Stimulated activated CD8-positive, alpha-beta memory T cell treated with anti-CD3 and anti-CD28 coated beads, Interleukin-15, amount 100 ng/mL, for 1 hour (primary cell): Measurements from ENCODE around the gene CEP44.
"Not testable (repeated sequence)": the region's sequence is repeated elsewhere in the genome, so short reads cannot be mapped to it uniquely, and the experiment has no call there.

Experiments
- DNase-seq: peaks from one replicate; pipeline ENCODE4 v3.0.0-alpha.2; 2020; ENCODE audit warnings: low read depth

Gene CEP44

DNA sequence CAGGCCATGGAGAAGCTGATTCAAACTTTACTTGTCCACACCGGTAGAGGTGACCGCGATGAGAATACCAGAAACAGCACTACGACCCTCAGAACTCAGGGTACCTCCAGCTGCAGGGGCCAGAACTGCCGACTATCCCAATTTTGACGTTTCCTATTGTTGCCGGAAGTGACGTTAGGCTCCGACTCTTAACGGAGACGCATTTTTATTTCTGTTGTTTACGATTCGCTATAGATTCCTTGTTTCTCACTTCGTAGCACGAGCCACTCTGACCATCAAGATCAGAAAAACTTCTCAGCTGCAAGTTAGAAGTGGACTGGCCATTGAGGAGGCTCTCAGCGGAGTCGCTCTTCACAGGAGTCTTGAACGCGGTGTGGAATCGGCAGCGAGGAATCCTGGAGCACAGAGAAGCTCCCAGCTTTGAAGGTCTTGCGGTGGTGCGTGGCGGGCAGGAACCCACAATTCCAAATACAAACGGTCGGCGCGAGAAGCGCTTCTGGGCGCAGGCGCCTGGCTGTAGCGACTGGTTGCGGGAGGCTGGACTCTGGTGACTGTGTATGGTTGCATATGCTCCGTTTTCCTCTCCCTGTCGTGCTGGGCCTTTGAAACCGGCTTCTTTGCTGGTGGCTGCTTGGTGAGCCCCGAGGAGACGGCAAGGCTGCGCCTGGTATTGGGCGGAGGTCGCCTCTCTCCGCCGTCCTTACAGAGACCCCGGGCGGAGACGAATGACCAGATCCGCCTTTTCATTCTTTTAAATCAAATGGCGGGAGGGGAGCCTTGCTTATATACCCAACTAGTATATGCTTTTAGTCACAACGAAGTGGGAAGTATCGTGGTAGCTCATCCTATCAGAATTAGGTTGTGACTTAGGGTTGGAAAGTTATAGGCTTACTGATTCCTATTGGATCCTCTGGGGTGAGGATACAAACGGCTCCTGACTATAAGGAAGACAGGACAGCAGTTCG is at the start of gene CEP44, which contains the start of gene FBXO8:
Gene CEP44, plus strand, starts transcription at position 405 of the 965 bp plus-strand sequence. CDS start 15,211 bp downstream, outside the sequence.
Gene FBXO8, minus strand, starts transcription at position 161 of the 965 bp plus-strand sequence. CDS start 20,575 bp downstream, outside the sequence.
- peak; percentile 32 for DNase-seq

GRCh38 chr4:174236359-174236758 is 47.4 kb upstream of the CEP44 start:
- DNase-seq, result no peak

- DNase-seq, result no peak
These were observed 42.5 kb upstream of the CEP44 start for GRCh38 chr4:174241162-174241561.

- no peak for DNase-seq
These were observed 39.3 kb upstream of the CEP44 start for GRCh38 chr4:174244441-174244840.

GRCh38 chr4:174245714-174246113 is 38.0 kb upstream of the CEP44 start:
- no peak for DNase-seq

GRCh38 chr4:174248407-174248806 is 35.3 kb upstream of the CEP44 start:
- DNase-seq, result no peak

DNA sequence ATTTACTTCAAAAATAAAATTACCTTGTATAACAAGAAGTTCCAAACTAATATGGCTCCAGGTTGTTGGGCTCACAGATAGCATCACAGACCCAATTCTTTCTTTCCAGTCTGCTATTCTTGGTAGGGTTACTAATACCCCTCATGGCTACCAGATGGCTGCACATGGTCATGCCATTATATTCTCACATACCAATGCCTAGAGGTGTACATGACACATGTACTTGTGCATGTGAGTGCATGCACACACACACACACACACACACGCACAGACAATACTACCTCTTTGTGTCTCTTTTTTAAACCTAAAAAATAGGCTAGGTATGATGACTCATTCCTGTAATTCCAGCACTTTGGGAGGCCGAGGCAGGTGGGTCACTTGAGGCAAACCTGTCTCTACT is 31.3 kb upstream of the CEP44 start:
- no peak for DNase-seq

DNA sequence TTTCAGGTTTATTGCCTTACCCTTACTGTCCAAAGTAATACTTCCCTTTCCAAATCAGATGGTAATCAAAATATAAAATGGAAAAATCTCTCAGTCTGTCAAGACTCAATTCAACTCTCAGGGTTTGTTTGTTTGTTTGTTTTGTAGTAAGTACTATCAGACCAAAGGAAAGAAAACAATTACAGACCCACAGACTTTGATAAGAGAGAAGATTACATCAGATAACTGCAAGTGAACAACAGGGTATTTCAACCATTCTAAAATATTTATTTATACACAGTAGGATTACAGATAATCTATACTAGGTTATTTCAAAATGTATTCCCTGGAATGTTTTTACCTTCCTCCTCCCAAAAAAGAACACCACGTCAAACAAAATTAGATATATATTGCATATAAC is 29.1 kb upstream of the CEP44 start:
- DNase-seq, result no peak

DNA sequence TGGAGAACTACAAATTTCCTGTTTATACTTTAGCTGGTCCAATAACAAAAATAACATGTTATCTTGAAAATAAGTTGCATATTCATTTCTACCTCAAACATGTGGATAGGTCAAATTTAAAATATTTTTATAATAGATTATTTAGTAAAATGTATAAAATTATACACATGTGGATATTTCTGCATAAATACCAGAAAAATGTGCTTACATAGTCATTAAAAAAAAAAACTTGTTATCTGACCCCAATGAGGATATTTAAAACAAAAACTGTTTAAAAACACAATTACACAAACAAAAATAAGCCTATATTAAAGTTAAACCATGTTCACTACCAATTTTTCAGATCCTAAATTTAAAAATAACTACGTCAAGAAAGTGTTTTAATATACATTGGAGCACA is 28.3 kb upstream of the CEP44 start:
- DNase-seq, result no peak

- DNase-seq, result no peak
These were observed 27.9 kb upstream of the CEP44 start for GRCh38 chr4:174255786-174256185.

DNA sequence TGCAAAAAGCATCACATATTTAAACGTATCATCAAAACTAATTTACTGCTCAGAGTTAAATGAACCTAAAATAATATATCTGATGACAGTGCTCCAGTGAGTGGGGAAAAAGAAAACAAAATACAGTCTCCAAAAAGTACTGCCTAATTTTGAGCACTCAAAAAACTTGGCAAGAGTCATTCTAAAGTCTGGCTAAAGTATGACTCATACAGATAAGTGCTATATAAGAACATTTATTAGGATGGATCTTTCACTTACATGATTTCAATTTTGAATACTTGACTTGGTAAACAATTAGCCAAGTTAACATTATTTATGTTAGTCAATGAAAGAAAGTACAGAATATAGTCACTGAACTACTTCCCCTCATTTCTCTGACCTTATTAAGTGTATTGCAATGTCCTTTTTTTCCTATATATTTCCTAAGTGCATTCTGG is 27.4 kb upstream of the CEP44 start:
- DNase-seq, result no peak

DNA sequence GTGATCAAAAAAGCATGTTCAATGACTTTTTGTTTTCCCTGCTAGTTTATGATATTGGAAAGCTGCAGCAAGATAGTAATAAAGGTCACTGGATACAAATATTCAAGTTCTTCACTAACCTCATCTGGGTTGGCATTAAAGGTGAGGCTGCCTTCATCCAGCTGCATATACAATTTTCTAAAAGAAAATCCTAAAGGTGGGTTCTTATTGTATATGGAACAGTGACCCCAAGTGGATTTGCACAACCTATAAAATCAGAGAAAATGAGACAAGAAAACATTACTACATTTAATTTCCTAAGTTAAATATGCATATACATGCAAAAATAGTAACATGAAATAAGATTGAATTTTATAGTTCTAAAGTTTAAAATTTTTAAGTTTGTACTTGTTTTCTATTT is 24.1 kb upstream of the CEP44 start:
- no peak for DNase-seq

DNA sequence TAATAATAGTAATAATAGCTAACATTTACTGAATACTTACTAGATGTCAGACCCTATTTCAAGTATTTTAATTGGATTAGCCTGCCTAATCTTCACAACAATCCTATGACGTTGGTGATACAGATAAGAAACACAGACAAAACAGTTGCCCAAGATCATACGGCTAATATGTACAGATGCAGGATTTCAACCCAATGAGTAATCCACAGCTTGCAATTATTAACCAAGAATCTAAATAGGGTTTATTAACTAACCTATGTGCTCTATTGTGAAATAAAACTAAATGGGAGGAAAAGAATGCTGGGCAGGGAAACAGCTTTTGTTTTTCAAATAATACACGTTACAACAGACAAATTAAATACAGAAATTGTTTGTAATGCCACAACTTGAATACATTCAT is 23.6 kb upstream of the CEP44 start:
- DNase-seq, result no peak

DNA sequence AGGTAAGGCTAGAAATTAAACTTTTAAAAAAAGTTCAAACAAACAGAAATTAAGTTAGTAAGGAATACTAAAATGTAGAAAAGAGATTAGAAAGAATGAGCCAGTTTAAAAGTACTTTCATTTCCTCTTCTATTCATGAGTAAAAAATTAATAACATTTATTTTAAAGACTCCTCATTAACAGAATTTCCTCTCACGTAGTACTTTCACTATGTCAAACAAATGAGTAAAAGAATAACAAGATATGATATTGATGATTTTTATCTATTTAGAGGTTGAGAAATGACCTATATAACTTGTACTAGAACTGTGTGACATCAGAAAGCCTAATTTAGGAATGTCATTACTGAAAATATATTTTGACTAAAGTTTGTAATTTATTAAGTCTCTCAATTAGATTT is 22.3 kb upstream of the CEP44 start:
- DNase-seq, result not testable (repeated sequence)

- no peak for DNase-seq
These were observed 20.9 kb upstream of the CEP44 start for GRCh38 chr4:174262624-174263444.

- no peak for DNase-seq
These were observed 20.3 kb upstream of the CEP44 start for GRCh38 chr4:174263445-174263736.

DNA sequence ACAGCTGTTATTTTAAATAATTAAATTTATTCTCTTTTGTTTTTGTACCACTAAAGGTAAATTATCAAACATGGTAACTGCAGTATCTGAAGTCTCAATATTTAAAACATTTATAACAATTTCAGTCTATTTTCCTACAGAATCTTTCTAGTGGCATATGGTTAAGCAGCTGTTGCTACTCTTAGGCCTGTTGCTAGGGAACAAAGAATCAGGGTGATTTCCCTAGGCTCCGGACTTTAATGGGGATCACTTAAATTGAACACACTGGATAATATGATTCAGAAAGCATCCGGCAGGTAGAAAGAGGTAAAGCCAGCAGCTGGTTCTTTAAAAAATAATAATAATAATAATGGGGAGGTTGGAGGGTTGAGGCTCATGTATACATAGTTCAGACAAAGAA is 17.8 kb upstream of the CEP44 start:
- DNase-seq, result no peak

- no peak for DNase-seq
These were observed 17.3 kb upstream of the CEP44 start for GRCh38 chr4:174266416-174266815.

DNA sequence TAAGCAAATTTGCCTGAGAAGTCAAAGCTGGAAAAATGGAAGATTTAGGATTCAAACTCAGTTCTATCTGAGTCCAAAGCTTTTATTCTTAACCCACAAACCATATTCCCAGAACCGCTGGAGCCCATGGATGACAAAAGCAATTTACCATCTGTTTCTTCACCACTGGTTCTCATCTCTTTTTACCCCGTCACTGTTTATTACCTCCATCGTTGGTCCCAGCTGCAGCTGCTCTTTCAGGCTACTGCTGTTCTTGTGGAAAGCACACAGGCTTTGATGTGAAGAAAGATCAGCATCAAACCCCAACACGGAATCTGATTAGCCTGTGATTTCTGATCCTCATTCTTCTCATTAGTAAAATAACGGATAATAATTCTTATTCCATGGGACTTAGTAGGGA is 9.8 kb upstream of the CEP44 start:
- DNase-seq, result no peak

- DNase-seq, result no peak
These were observed 9.3 kb upstream of the CEP44 start for GRCh38 chr4:174274436-174274835.

DNA sequence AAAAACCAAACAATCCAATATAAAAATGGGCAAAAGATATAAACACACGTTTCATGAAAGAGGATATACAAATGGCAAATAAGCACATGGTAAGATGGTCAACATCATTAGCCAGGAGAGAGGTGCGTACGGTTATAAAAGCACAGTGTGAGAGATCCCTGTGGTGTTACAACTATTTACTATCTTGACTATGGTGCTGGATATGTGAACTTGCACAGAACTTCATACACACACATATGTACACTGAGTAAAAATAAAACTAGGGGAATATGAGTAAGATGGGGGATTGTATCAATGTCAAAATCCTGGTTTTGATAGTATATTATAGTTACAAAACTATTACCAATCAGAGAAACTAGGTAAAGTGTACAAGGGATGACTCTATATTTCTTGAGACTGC is 8.6 kb upstream of the CEP44 start:
- DNase-seq, result no peak

DNA sequence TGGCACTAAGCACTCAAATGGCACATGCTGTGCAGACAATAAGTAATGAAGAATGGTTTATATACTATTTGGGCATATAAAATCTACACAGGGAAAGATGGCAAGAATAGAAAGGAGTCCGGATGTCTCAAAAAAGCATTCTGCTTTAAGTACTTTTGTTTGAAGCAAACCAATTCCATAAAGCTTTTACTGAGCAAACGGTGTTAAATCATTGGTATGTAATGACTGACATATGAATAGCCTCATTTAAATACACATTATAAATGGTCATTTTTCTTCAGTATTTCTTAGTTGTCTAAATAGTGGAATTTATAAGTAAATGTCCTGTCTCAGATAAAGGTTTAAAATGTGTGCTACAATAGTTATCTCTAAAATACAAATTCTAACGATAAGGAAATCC is 6.3 kb upstream of the CEP44 start:
- no peak for DNase-seq

GRCh38 chr4:174278467-174278866 is 5.2 kb upstream of the CEP44 start:
- DNase-seq, result no peak
